ENCODE measurements around the gene UPP1. TPM values are rescaled to one million over a fixed set of nuclear protein-coding genes. Genes with fewer than 3 reads are reported as not detected.

The UPP1 gene
- total and polyA plus RNA-seq, 2 of the 13 experiments (the other 11 are each of a cell fraction or from before 2014, with no cell fraction given) = 5.7 to 9.8 TPM

DNA sequence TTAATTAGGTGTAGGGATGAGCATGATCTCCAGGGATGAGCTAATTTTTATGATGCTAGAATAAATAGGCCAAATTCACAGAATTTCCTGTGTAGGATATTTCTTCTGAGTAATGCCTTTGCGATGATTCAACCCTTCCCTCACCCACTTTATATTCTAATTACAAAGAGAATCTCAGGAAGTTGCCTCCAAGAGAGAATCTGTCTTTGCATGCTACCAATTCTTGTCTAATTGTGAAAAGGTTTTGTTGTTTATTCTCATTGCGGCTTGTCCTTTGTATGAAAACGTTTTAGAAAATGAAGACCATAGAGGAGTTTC is 47.5 kb upstream of the UPP1 start:
- no peaks in the 10 kb centered on the region for H3K79me2 ChIP-seq (ENCODE audit: insufficient read depth, low read length)
- H3K9me3 ChIP-seq (ENCODE audit: low read length) = no peaks in the 10 kb centered on the region
- ATAC-seq (no peak), DNase-seq (ENCODE audit: low spot score) (no peak), FAIRE-seq (no peak)
- WGBS (ENCODE audit: low lambda C conversion rate) = 12% methylated on average over 3 of the region's 3 CpGs
- H3K27me3 ChIP-seq (ENCODE audit: control insufficient read depth in 1 of 2, insufficient read depth in 2 of 2, low read length in 2 of 2) = peaks cover 6 to 63% of the 10 kb centered on the region in 2 experiments; a peak in 4 of 5 replicates
- in situ Hi-C loops (cut with HindIII; ENCODE audit: extremely low pct_ligation_motif_present, low pct_unique_long_range_greater_than_20kb) = no loop called here
- H3K36me3 ChIP-seq (replicated peaks in 1 of 2; ENCODE audit: control insufficient read depth in 1 of 2, insufficient read depth in 2 of 2, low read length in 2 of 2) = no peaks in the 10 kb centered on the region
- H4K20me1 ChIP-seq (ENCODE audit: insufficient read depth, low read length) = no peaks in the 10 kb centered on the region
- no TSS peak for BruUV-seq (replicated peaks)
- no peak overlapping the region for H2AFZ ChIP-seq (ENCODE audit: low read length)
- POLR2A ChIA-PET = no interaction called here
- no peak overlapping the region for H3K27ac ChIP-seq (ENCODE audit: extremely low read length, insufficient read depth, low read length)
- TF ChIP-seq, protein P1, sequence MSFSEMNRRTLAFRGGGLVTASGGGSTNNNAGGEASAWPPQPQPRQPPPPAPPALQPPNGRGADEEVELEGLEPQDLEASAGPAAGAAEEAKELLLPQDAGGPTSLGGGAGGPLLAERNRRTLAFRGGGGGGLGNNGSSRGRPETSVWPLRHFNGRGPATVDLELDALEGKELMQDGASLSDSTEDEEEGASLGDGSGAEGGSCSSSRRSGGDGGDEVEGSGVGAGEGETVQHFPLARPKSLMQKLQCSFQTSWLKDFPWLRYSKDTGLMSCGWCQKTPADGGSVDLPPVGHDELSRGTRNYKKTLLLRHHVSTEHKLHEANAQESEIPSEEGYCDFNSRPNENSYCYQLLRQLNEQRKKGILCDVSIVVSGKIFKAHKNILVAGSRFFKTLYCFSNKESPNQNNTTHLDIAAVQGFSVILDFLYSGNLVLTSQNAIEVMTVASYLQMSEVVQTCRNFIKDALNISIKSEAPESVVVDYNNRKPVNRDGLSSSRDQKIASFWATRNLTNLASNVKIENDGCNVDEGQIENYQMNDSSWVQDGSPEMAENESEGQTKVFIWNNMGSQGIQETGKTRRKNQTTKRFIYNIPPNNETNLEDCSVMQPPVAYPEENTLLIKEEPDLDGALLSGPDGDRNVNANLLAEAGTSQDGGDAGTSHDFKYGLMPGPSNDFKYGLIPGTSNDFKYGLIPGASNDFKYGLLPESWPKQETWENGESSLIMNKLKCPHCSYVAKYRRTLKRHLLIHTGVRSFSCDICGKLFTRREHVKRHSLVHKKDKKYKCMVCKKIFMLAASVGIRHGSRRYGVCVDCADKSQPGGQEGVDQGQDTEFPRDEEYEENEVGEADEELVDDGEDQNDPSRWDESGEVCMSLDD (CRISPR knock-in tag; IDR thresholded peaks at IDR 0.05; ENCODE audit: borderline replicate concordance) = no peak
- TF ChIP-seq, protein P2, sequence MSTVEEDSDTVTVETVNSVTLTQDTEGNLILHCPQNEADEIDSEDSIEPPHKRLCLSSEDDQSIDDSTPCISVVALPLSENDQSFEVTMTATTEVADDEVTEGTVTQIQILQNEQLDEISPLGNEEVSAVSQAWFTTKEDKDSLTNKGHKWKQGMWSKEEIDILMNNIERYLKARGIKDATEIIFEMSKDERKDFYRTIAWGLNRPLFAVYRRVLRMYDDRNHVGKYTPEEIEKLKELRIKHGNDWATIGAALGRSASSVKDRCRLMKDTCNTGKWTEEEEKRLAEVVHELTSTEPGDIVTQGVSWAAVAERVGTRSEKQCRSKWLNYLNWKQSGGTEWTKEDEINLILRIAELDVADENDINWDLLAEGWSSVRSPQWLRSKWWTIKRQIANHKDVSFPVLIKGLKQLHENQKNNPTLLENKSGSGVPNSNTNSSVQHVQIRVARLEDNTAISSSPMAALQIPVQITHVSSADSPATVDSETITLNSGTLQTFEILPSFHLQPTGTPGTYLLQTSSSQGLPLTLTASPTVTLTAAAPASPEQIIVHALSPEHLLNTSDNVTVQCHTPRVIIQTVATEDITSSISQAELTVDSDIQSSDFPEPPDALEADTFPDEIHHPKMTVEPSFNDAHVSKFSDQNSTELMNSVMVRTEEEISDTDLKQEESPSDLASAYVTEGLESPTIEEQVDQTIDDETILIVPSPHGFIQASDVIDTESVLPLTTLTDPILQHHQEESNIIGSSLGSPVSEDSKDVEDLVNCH (CRISPR knock-in tag; IDR thresholded peaks at IDR 0.05) = no peak
- TF ChIP-seq, protein P3, sequence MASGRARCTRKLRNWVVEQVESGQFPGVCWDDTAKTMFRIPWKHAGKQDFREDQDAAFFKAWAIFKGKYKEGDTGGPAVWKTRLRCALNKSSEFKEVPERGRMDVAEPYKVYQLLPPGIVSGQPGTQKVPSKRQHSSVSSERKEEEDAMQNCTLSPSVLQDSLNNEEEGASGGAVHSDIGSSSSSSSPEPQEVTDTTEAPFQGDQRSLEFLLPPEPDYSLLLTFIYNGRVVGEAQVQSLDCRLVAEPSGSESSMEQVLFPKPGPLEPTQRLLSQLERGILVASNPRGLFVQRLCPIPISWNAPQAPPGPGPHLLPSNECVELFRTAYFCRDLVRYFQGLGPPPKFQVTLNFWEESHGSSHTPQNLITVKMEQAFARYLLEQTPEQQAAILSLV (CRISPR knock-in tag; IDR thresholded peaks at IDR 0.05; ENCODE audit: borderline replicate concordance) = no peak
- TF ChIP-seq, protein P4, sequence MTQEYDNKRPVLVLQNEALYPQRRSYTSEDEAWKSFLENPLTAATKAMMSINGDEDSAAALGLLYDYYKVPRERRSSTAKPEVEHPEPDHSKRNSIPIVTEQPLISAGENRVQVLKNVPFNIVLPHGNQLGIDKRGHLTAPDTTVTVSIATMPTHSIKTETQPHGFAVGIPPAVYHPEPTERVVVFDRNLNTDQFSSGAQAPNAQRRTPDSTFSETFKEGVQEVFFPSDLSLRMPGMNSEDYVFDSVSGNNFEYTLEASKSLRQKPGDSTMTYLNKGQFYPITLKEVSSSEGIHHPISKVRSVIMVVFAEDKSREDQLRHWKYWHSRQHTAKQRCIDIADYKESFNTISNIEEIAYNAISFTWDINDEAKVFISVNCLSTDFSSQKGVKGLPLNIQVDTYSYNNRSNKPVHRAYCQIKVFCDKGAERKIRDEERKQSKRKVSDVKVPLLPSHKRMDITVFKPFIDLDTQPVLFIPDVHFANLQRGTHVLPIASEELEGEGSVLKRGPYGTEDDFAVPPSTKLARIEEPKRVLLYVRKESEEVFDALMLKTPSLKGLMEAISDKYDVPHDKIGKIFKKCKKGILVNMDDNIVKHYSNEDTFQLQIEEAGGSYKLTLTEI (CRISPR knock-in tag; conservative IDR thresholded peaks at IDR 0.05) = no peak
- TF ChIP-seq ZNF30 (CRISPR knock-in tag; IDR thresholded peaks at IDR 0.05) (no peak), RFX5 (IDR thresholded peaks at IDR 0.05; ENCODE audit: low read depth, low read length) (no peak), ZFYVE20 (CRISPR knock-in tag; IDR thresholded peaks at IDR 0.05; ENCODE audit: borderline replicate concordance, low read depth) (no peak), ARHGAP35 (CRISPR knock-in tag; IDR thresholded peaks at IDR 0.05; ENCODE audit: borderline replicate concordance) (no peak), ZNF619 (CRISPR knock-in tag; IDR thresholded peaks at IDR 0.05) (no peak), CCAR2 (optimal IDR thresholded peaks at IDR 0.05; ENCODE audit: low read depth, low read length) (no peak)
- TF ChIP-seq, protein P5, sequence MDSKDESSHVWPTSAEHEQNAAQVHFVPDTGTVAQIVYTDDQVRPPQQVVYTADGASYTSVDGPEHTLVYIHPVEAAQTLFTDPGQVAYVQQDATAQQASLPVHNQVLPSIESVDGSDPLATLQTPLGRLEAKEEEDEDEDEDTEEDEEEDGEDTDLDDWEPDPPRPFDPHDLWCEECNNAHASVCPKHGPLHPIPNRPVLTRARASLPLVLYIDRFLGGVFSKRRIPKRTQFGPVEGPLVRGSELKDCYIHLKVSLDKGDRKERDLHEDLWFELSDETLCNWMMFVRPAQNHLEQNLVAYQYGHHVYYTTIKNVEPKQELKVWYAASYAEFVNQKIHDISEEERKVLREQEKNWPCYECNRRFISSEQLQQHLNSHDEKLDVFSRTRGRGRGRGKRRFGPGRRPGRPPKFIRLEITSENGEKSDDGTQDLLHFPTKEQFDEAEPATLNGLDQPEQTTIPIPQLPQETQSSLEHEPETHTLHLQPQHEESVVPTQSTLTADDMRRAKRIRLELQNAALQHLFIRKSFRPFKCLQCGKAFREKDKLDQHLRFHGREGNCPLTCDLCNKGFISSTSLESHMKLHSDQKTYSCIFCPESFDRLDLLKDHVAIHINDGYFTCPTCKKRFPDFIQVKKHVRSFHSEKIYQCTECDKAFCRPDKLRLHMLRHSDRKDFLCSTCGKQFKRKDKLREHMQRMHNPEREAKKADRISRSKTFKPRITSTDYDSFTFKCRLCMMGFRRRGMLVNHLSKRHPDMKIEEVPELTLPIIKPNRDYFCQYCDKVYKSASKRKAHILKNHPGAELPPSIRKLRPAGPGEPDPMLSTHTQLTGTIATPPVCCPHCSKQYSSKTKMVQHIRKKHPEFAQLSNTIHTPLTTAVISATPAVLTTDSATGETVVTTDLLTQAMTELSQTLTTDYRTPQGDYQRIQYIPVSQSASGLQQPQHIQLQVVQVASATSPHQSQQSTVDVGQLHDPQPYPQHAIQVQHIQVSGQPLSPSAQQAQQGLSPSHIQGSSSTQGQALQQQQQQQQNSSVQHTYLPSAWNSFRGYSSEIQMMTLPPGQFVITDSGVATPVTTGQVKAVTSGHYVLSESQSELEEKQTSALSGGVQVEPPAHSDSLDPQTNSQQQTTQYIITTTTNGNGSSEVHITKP (CRISPR knock-in tag; IDR thresholded peaks at IDR 0.05; ENCODE audit: low read depth) = no peak
- H3K4me2 ChIP-seq (ENCODE audit: low read depth, low read length) = no peak overlapping the region
- no peak overlapping the region for H3K9ac ChIP-seq (ENCODE audit: insufficient read depth, low read depth, low read length)
- intact Hi-C loops (cut with micrococcal nuclease; ENCODE audit: unreplicated experiment) = no loop called here
- CTCF ChIA-PET (ENCODE audit: low intra/inter-chr PET ratio, low total read pairs) = no interaction called here
- no peak overlapping the region for H3K4me3 ChIP-seq (replicated peaks in 1 of 3; ENCODE audit: insufficient read depth in 1 of 3, low read depth in 2 of 3, low read length in 3 of 3)
- H3K4me1 ChIP-seq (ENCODE audit: insufficient read depth, low read length) = no peaks in the 10 kb centered on the region

Data from HepG2 (cell line).